GM19193 (cell line): ENCODE data around the gene SHC2.

Source experiments
- POLR2A ChIP-seq: IDR thresholded peaks from 4 replicates; pipeline ENCODE4 v1.6.1; 2011; ENCODE audit not compliant: insufficient read depth, insufficient read length; ENCODE audit errors: extremely low read depth

SHC2 gene

GRCh38 chr19:426725-427445, 33.9 kb downstream of the SHC2 start:
- TF ChIP-seq POLR2A: no peak

DNA sequence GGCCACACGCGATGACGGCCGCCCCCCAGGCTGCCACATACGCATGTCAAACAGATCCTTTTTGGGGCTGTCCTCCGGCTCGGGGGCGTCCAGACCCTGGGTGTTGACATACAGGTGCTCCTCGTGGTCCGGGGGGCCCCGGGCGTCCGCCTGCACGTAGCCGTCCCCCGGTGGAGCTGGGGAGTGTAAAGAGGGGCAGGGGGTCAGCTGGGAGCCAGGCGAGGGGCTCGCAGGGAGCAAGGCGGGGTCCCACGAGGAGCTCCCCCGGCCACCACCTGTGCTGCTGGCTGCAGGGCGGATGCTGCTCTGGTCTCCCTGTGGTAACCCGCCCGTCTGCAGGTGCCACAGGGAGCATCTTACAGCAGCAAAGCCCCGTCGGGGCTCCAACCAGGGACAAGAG, 35.8 kb downstream of the SHC2 start:
- TF ChIP-seq POLR2A: no peak

- TF ChIP-seq POLR2A: no peak
Observed at GRCh38 chr19:424546-424945, 36.3 kb downstream of the SHC2 start.

GRCh38 chr19:423691-424466, 37.0 kb downstream of the SHC2 start:
- no peak for TF ChIP-seq POLR2A

GRCh38 chr19:422213-422916, 38.5 kb downstream of the SHC2 start:
- no peak for TF ChIP-seq POLR2A

DNA sequence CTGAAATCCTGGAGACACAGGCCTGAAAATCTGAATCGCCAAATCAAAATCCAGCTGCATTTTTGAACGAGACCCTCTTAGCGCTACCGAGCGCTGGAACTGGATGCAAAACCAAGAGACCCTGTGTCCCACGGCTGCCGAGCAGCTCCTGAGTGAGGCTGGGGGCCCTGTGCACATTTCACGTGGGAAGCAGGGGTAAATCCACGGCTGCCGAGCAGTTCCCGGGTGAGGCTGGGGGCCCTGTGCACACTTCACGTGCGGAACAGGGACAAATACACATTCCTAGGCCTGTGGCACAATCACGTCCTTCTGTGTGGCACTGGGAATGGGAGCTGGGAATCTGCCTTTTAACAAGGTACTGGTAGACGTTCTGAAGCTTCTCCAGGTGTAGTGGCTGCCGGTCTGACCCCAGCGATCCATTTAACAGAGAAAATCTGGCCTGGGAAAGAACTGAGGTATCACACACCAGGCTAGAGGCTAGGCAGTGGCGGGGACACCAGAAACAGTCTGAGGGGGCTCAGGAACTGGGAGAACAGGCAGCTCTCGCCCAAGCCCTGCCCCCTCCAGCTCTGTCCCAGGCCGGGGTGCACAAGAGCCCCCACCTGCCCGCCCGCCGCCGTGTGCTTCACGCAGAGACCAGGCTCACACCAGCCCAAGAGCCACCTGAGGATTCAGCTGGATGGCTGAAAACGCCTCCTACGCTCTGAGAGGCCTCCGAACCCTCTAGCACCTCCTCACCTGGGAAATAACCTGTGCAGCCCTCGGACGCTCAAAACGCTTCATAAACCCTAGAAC, 40.9 kb downstream of the SHC2 start:
- TF ChIP-seq POLR2A: no peak

GRCh38 chr19:418761-419671, 41.8 kb downstream of the SHC2 start:
- no peak for TF ChIP-seq POLR2A

DNA sequence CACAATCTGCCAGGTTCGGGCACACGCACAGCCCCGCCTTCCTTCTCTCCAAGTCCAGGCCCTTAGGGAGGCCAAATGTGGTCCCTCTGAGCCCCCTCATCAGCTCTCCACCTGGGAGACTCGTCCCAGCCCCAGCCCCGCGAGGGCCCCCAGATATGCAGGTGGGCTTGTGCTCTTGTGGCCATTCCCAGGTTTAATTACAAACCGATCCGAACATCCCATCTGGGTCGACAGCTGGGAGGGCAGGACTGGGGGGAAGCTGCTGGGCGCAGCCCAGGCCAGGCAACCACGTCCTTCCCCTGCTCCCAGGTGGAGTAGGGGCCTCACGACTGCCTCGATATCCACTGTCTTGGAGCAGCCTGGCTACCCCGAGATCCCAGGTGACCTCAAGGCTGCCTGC, 44.4 kb downstream of the SHC2 start:
- TF ChIP-seq POLR2A: no peak

GRCh38 chr19:415292-415691, 45.5 kb downstream of the SHC2 start:
- no peak for TF ChIP-seq POLR2A

GRCh38 chr19:413756-414420, 46.9 kb downstream of the SHC2 start:
- TF ChIP-seq POLR2A: no peak

DNA sequence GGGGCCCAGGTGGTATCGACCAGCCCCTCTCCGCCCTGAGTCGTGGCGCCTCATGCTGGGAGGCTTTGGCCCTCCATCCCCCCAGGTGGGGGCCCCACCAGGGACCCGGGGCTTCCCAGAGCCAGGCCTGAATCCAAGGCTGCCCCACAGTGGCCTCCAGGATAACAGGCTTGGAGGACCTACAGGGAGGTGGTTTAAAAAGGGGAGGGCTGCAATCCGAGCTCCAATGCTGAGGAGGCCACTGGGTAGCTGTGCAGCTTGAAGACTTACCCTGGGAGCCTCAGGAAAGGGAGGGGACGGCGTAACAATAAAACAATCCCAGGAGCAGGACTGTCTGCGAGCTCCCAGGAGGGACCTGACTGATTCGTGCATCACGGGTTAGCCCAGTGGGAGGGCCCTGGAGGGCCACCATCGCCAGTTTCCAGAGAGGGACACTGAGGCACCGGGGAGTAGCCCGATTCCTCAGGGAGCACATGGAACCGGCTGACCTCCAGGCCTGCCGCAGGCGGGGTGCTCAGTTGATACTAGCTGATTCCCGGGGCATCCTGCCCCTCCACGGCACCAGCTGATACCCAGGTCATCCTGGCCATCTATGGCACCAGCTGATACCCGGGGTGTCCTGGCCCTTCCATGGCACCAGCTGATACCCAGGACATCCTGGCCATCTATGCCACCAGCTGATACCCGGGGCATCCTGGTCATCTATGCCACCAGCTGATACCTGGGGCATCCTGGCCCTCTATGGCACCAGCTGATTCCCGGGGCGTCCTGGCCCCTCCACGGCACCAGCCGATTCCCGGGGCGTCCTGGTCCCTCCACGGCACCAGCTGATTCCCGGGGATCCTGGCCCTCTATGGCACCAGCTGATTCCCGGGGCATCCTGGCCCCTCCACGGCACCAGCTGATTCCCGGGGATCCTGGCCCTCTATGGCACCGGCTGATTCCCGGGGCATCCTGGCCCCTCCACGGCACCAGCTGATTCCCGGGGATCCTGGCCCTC, 48.2 kb downstream of the SHC2 start:
- no peak for TF ChIP-seq POLR2A

- no peak for TF ChIP-seq POLR2A
Observed at GRCh38 chr19:411723-412355, 49.0 kb downstream of the SHC2 start.

- no peak for TF ChIP-seq POLR2A
Observed at GRCh38 chr19:410243-410781, 50.5 kb downstream of the SHC2 start.
